H1 (cell line): ENCODE data around the gene HOXA6. TPM values are rescaled to one million over a fixed set of nuclear protein-coding genes. Genes with fewer than 3 reads are reported as not detected.

Source experiments
- CTCF ChIA-PET: fragments of 300-600 bp; sonication (Branson Sonifier 250); formaldehyde crosslinking; loops from one replicate; lab custom pipeline; 2021; ENCODE audit not compliant: partially characterized antibody; lab: Charles Lee
- POLR2A ChIA-PET: fragments of 300-600 bp; sonication (Branson Sonifier 250); formaldehyde crosslinking; loops from one replicate; lab custom pipeline; 2021; ENCODE audit warnings: inconsistent platforms; ENCODE audit not compliant: partially characterized antibody; lab: Charles Lee
- DNase-seq, 2 experiments: peaks; one replicate each; pipeline versions ENCODE4 v3.0.0 to v3.0.0-alpha.2; 2010 to 2022; ENCODE audit warnings: low spot score in 2 of 2, low read depth in 1 of 2, mixed read lengths in 1 of 2
- FAIRE-seq: peaks from 2 replicates; lab custom pipeline; 2011; peaks lifted over from hg19 to GRCh38; lab: Jason Lieb, UNC
- H2AFZ ChIP-seq: 2 replicates; pipeline ENCODE4 v1.8.1; 2012; ENCODE audit warnings: low read length, inconsistent platforms
- H2AK5ac ChIP-seq: 2 replicates; pipeline ENCODE4 v1.6.1; 2013; ENCODE audit warnings: low read depth, low read length
- H2BK120ac ChIP-seq: replicated peaks from 2 replicates; pipeline ENCODE3; 2013; ENCODE audit warnings: low read depth, low read length, inconsistent platforms
- H2BK12ac ChIP-seq: 2 replicates; pipeline ENCODE4 v1.6.1; 2013; ENCODE audit warnings: low read depth, low read length
- H2BK15ac ChIP-seq: 2 replicates; pipeline ENCODE4 v1.6.1; 2013; ENCODE audit warnings: low read length
- H2BK20ac ChIP-seq: 2 replicates; pipeline ENCODE4 v1.6.1; 2013; ENCODE audit warnings: low read length
- H2BK5ac ChIP-seq: 2 replicates; pipeline ENCODE4 v1.6.1; 2013; ENCODE audit warnings: low read depth, low read length
- H3K14ac ChIP-seq: 2 replicates; pipeline ENCODE4 v1.6.1; 2013; ENCODE audit warnings: inconsistent platforms; ENCODE audit not compliant: insufficient read length
- H3K18ac ChIP-seq: 2 replicates; pipeline ENCODE4 v1.6.1; 2013; ENCODE audit warnings: low read length; ENCODE audit errors: extremely low read depth
- H3K23ac ChIP-seq: 2 replicates; pipeline ENCODE4 v1.6.1; 2013; ENCODE audit warnings: inconsistent platforms; ENCODE audit not compliant: insufficient read length
- H3K23me2 ChIP-seq: 2 replicates; pipeline ENCODE4 v1.6.1; 2013; ENCODE audit warnings: low read depth, low read length
- H3K27ac ChIP-seq: 2 replicates; pipeline ENCODE4 v1.6.1; 2011; ENCODE audit warnings: low read depth, low read length, inconsistent platforms
- H3K27me3 ChIP-seq, 4 experiments: replicated peaks in 1 of 4; 1 replicate in 1 of 4; 2 replicates in 3 of 4; pipeline versions ENCODE4 v1.6.1 to v1.8.1; 2011 to 2013; ENCODE audit warnings: low read length in 3 of 4, mild to moderate bottlenecking in 3 of 4, inconsistent platforms in 2 of 4, mixed read lengths in 2 of 4, moderate library complexity in 1 of 4; ENCODE audit not compliant: control insufficient read depth in 3 of 4, insufficient read depth in 3 of 4; ENCODE audit errors: extremely low read depth in 1 of 4
- H3K36me3 ChIP-seq, 4 experiments: 2 replicates each; pipeline versions ENCODE4 v1.6.1 to v1.8.1; 2011 to 2013; ENCODE audit warnings: mild to moderate bottlenecking in 4 of 4, low read length in 3 of 4, moderate library complexity in 2 of 4, control low read depth in 1 of 4, inconsistent platforms in 1 of 4; ENCODE audit not compliant: insufficient read depth in 4 of 4, control insufficient read depth in 2 of 4
- H3K4ac ChIP-seq: replicated peaks from 2 replicates; pipeline ENCODE3; 2013; ENCODE audit warnings: low read length, low read depth, mixed read lengths, inconsistent platforms; ENCODE audit not compliant: insufficient read length
- H3K4me1 ChIP-seq, 4 experiments: replicated peaks in 1 of 4; 1 replicate in 1 of 4; 2 replicates in 3 of 4; pipeline versions ENCODE4 v1.6.1 to v1.8.1; 2011 to 2013; ENCODE audit warnings: low read length in 3 of 4, inconsistent platforms in 2 of 4, mixed read lengths in 1 of 4; ENCODE audit not compliant: insufficient read depth in 4 of 4, control insufficient read depth in 3 of 4
- H3K4me2 ChIP-seq, 2 experiments: 2 replicates each; pipeline versions ENCODE4 v1.6.1 to v1.8.1; 2011 to 2013; ENCODE audit warnings: low read depth in 2 of 2, low read length in 2 of 2, control low read depth in 1 of 2, inconsistent platforms in 1 of 2, mild to moderate bottlenecking in 1 of 2; ENCODE audit not compliant: insufficient read depth in 1 of 2
- H3K4me3 ChIP-seq, 4 experiments: fragments of 200-600, 300-600 bp in 1 of 4; sonication (generic), shearing (Covaris generic), sonication (Bioruptor Twin) in 1 of 4; 2 replicates each; pipeline versions ENCODE4 v1.5.1 to v1.8.1; 2011 to 2016; ENCODE audit warnings: low read length in 4 of 4, low read depth in 3 of 4, control low read depth in 2 of 4, inconsistent platforms in 2 of 4, mild to moderate bottlenecking in 2 of 4, mixed read lengths in 1 of 4, moderate library complexity in 1 of 4; ENCODE audit not compliant: insufficient read depth in 2 of 4; ENCODE audit errors: extremely low read depth in 1 of 4
- H3K56ac ChIP-seq: replicated peaks from 2 replicates; pipeline ENCODE3; 2013; ENCODE audit warnings: low read depth, mild to moderate bottlenecking, mixed read lengths, low read length, inconsistent platforms; ENCODE audit not compliant: insufficient read length
- H3K79me1 ChIP-seq: 2 replicates; pipeline ENCODE4 v1.6.1; 2013; ENCODE audit warnings: low read depth, low read length, control low read depth
- H3K79me2 ChIP-seq, 2 experiments: 2 replicates each; pipeline versions ENCODE4 v1.6.1 to v1.8.1; 2012 to 2013; ENCODE audit warnings: low read length in 2 of 2, mild to moderate bottlenecking in 2 of 2, inconsistent platforms in 1 of 2; ENCODE audit not compliant: insufficient read depth in 2 of 2, control insufficient read depth in 1 of 2
- H3K9ac ChIP-seq, 4 experiments: replicated peaks in 1 of 4; 1 replicate in 1 of 4; 2 replicates in 3 of 4; pipeline versions ENCODE4 v1.6.1 to v1.8.1; 2011 to 2013; ENCODE audit warnings: low read depth in 3 of 4, low read length in 3 of 4, control low read depth in 2 of 4, mild to moderate bottlenecking in 2 of 4, moderate library complexity in 2 of 4, inconsistent platforms in 1 of 4; ENCODE audit errors: extremely low read depth in 1 of 4
- H3K9me3 ChIP-seq, 2 experiments: 2 replicates each; pipeline versions ENCODE4 v1.6.1 to v1.8.1; 2012 to 2013; ENCODE audit warnings: mild to moderate bottlenecking in 2 of 2, moderate library complexity in 2 of 2, control low read depth in 1 of 2, inconsistent platforms in 1 of 2, low read depth in 1 of 2, low read length in 1 of 2, mixed read lengths in 1 of 2; ENCODE audit not compliant: insufficient read depth in 2 of 2
- H4K20me1 ChIP-seq, 2 experiments: replicated peaks in 1 of 2; 2 replicates each; pipeline versions ENCODE3 to v1.8.1; 2011 to 2013; ENCODE audit warnings: inconsistent platforms in 2 of 2, low read length in 2 of 2, mild to moderate bottlenecking in 1 of 2; ENCODE audit not compliant: insufficient read depth in 2 of 2, control insufficient read depth in 1 of 2
- H4K5ac ChIP-seq: 2 replicates; pipeline ENCODE4 v1.6.1; 2013; ENCODE audit warnings: low read length, low read depth, mixed read lengths, inconsistent platforms; ENCODE audit not compliant: insufficient read length
- H4K8ac ChIP-seq: 2 replicates; pipeline ENCODE4 v1.8.0; 2013; ENCODE audit warnings: mild to moderate bottlenecking, moderate library complexity, low read length, inconsistent platforms; ENCODE audit not compliant: insufficient read depth; ENCODE audit errors: extremely low read depth
- H4K91ac ChIP-seq: replicated peaks from 2 replicates; pipeline ENCODE3; 2013; ENCODE audit warnings: low read length, mixed read lengths, inconsistent platforms; ENCODE audit not compliant: insufficient read length
- SP2 ChIP-seq: IDR thresholded peaks from 2 replicates; pipeline ENCODE4 v1.6.1; 2012; ENCODE audit warnings: mild to moderate bottlenecking, low read length, inconsistent platforms
- TEAD4 ChIP-seq: IDR thresholded peaks from 2 replicates; pipeline ENCODE4 v1.6.1; 2012; ENCODE audit warnings: low read depth, low read length, inconsistent platforms, mixed read lengths
- WGBS, 2 experiments: shearing (Covaris generic) in 1 of 2; methylation state at CpG; one replicate each; pipeline versions ENCODE4 v1.1.6 to v1.1.7; 2013 to 2015; ENCODE audit warnings: low lambda C conversion rate in 2 of 2, mixed read lengths in 2 of 2, inconsistent platforms in 1 of 2, low coverage in 1 of 2, missing lambda C conversion rate in 1 of 2; ENCODE audit not compliant: insufficient replicate concordance in 2 of 2, insufficient coverage in 1 of 2, insufficient read length in 1 of 2; ENCODE audit errors: extremely low coverage in 1 of 2, missing lambda C conversion rate in 1 of 2; 5-methylcytosine and 5-hydroxymethylcytosine counted together
- polyA plus RNA-seq, 7 experiments: library from polyadenylated mRNA; depleted of rRNA in 3 of 7; stranded (reverse) in 5 of 7; unstranded in 2 of 7; fragments of >200 nt in 5 of 7; fragments of 200-250 nt in 2 of 7; gene quantifications; 1 replicate in 5 of 7; 2 replicates in 1 of 7; 4 replicates in 1 of 7; pipeline versions ENCODE4 v1.2.1 to v1.2.3, GENCODE V29; 2011 to 2013; ENCODE audit warnings: missing spikeins in 2 of 7, mixed read lengths in 2 of 7
- total RNA-seq: library from RNA; stranded (reverse); fragmentation: NEBNext Ultra II Directional; extraction: Animal tissue kit (Norgen Biotek cat#: 25700); gene quantifications from 2 replicates; pipeline ENCODE4 v1.2.1, GENCODE V29; 2021

The HOXA6 gene
- total and polyA plus RNA-seq, 2 of the 8 experiments (the other 6 are each of a cell fraction or from before 2014, with no cell fraction given) = not detected

GRCh38 chr7:27162561-27163287 is 15.2 kb upstream of the HOXA6 start:
- Histone ChIP-seq H2BK15ac (no peak overlapping the region), H3K9me3 (peaks cover 0 to 6% of the 10 kb centered on the region in 2 experiments; a peak in 1 of 4 replicates), H3K79me2 (no peaks in the 10 kb centered on the region), H2BK20ac (no peak overlapping the region), H2AK5ac (no peak overlapping the region), H3K79me1 (no peaks in the 10 kb centered on the region), H3K4me2 (no peak overlapping the region), H3K14ac (no peak overlapping the region), H3K4me1 (no peaks in the 10 kb centered on the region; a peak in 4 of 7 replicates), H4K5ac (no peak overlapping the region), H3K27me3 (peaks cover 98 to 100% (median 99%) of the 10 kb centered on the region in 4 experiments), H3K23me2 (no peaks in the 10 kb centered on the region), H3K4me3 (no peak overlapping the region), H3K18ac (no peak overlapping the region), H3K27ac (no peak overlapping the region), H3K36me3 (peaks cover 0 to 21% (median 0%) of the 10 kb centered on the region in 4 experiments; a peak in 1 of 8 replicates), H2AFZ (no peak overlapping the region), H3K23ac (no peak overlapping the region), H2BK120ac (no peak overlapping the region), H2BK5ac (no peak overlapping the region), H2BK12ac (no peak overlapping the region), H3K56ac (no peak overlapping the region), H4K91ac (no peak overlapping the region), H4K20me1 (peaks cover 16 to 24% of the 10 kb centered on the region in 2 experiments), H3K9ac (no peak overlapping the region), H3K4ac (no peak overlapping the region), H4K8ac (no peak overlapping the region)
- TF ChIP-seq SP2 (no peak), TEAD4 (no peak)
- FAIRE-seq (no peak), DNase-seq (no peak)
- ChIA-PET POLR2A (no interaction called here), CTCF (interaction anchor here (0.8 to 4.4 kb wide), 14 partner anchors 10 to 793 kb away, joined by 3 to 80 read pairs (median 6); partner anchors contain the start of genes HOXA3, HOXA5 and HOXA6)
- WGBS, 2 experiments = 66% methylated on average over 7 of the region's 7 CpGs; no CpG with 5 or more reads in 1 of the 2 experiments
